H1 (cell line): ENCODE results near the gene RFNG. TPM values are rescaled to one million over a fixed set of nuclear protein-coding genes. Genes with fewer than 3 reads are reported as not detected.
A peak's percentile ranks its signal among the peaks of the same experiment; 100 is the strongest.

Experiments used
- ASH2L ChIP-seq: fragments of 200-600, 300-600 bp; sonication (generic); IDR thresholded peaks from one replicate; pipeline ENCODE4 v1.7.1; 2017; ENCODE audit warnings: low read length
- CHD2 ChIP-seq: IDR thresholded peaks from 2 replicates; pipeline ENCODE4 v1.6.1; 2012; ENCODE audit warnings: low read length, improper control_type of control experiment
- CTBP2 ChIP-seq: IDR thresholded peaks from 2 replicates; pipeline ENCODE4 v1.7.0; 2011; ENCODE audit warnings: borderline replicate concordance, mild to moderate bottlenecking, moderate library complexity, mixed read lengths, low read length; ENCODE audit not compliant: insufficient read depth, insufficient read length
- HDAC2 ChIP-seq, 2 experiments: fragments of 300-600 bp in 1 of 2; sonication (generic) in 1 of 2; IDR thresholded peaks; 2 replicates each; pipeline ENCODE4 v1.6.1; 2011 to 2012; ENCODE audit warnings: low read depth in 2 of 2, low read length in 2 of 2, mild to moderate bottlenecking in 2 of 2, moderate library complexity in 2 of 2, borderline replicate concordance in 1 of 2, inconsistent platforms in 1 of 2
- HDAC6 ChIP-seq: IDR thresholded peaks from one replicate; pipeline ENCODE4 v1.7.1; 2012; ENCODE audit warnings: low read depth, mild to moderate bottlenecking, inconsistent platforms, low read length, moderate library complexity
- KDM5A ChIP-seq: fragments of 200-600 bp; IDR thresholded peaks from 2 replicates; pipeline ENCODE4 v1.7.1; 2012; ENCODE audit warnings: mild to moderate bottlenecking, low read length, inconsistent platforms, mixed read lengths
- MAFK ChIP-seq: IDR thresholded peaks from 2 replicates; pipeline ENCODE4 v1.6.1; 2012; ENCODE audit warnings: low read depth, mild to moderate bottlenecking, improper control_type of control experiment, low read length
- NRF1 ChIP-seq: IDR thresholded peaks from 2 replicates; pipeline ENCODE4 v1.6.1; 2011; ENCODE audit warnings: mild to moderate bottlenecking, low read depth, low read length, improper control_type of control experiment
- RNF2 ChIP-seq: fragments of 200-900, 300-1000 bp; sonication (generic); IDR thresholded peaks from 2 replicates; pipeline ENCODE4 v1.7.1; 2016; ENCODE audit warnings: borderline replicate concordance, low read depth, mild to moderate bottlenecking, antibody characterized with exemption, low read length; ENCODE audit not compliant: poor library complexity, severe bottlenecking; ENCODE audit errors: missing control alignments
- SAP30 ChIP-seq: fragments of 300-600 bp; sonication (generic); IDR thresholded peaks from 2 replicates; pipeline ENCODE4 v1.7.1; 2012; ENCODE audit warnings: low read length, moderate library complexity, mild to moderate bottlenecking, inconsistent platforms; ENCODE audit not compliant: insufficient read depth, insufficient replicate concordance
- SP1 ChIP-seq: IDR thresholded peaks from 2 replicates; pipeline ENCODE4 v1.6.1; 2011; ENCODE audit warnings: low read depth, low read length
- YY1 ChIP-seq: IDR thresholded peaks from 2 replicates; pipeline ENCODE4 v1.6.1; 2011; ENCODE audit warnings: low read depth, mild to moderate bottlenecking, low read length
- polyA plus RNA-seq, 7 experiments: library from polyadenylated mRNA; depleted of rRNA in 3 of 7; stranded (reverse) in 5 of 7; unstranded in 2 of 7; fragments of >200 nt in 5 of 7; fragments of 200-250 nt in 2 of 7; gene quantifications; 1 replicate in 5 of 7; 2 replicates in 1 of 7; 4 replicates in 1 of 7; pipeline versions ENCODE4 v1.2.1 to v1.2.3, GENCODE V29; 2011 to 2013; ENCODE audit warnings: missing spikeins in 2 of 7, mixed read lengths in 2 of 7
- total RNA-seq: library from RNA; stranded (reverse); fragmentation: NEBNext Ultra II Directional; extraction: Animal tissue kit (Norgen Biotek cat#: 25700); gene quantifications from 2 replicates; pipeline ENCODE4 v1.2.1, GENCODE V29; 2021

The RFNG gene
- total and polyA plus RNA-seq, 2 of the 8 experiments (the other 6 are each of a cell fraction or from before 2014, with no cell fraction given): 26.7 to 28.4 TPM

- no peak for TF ChIP-seq HDAC6
- peak in 1 of 2 experiments; percentile 80; a peak in 1 of 4 replicates for TF ChIP-seq HDAC2 (IDR thresholded peaks at IDR 0.05; ENCODE audit: borderline replicate concordance in 1 of 2, low read depth in 2 of 2, low read length in 2 of 2)
- TF ChIP-seq KDM5A: no peak
- TF ChIP-seq SAP30: no peak
- TF ChIP-seq NRF1: no peak
- TF ChIP-seq ASH2L: no peak
- no peak for TF ChIP-seq MAFK
- peak; percentile 34; the same call in 1 of the 2 replicates for TF ChIP-seq SP1
- TF ChIP-seq CHD2: peak; percentile 35; the same call in 1 of the 2 replicates
- TF ChIP-seq YY1: peak; percentile 83; the same call in 1 of the 2 replicates
- no peak for TF ChIP-seq CTBP2
- no peak for TF ChIP-seq RNF2
Observed at GRCh38 chr17:82098169-82098938, 46.7 kb upstream of the RFNG start, which contains the start of gene FASN (continued).
